Stimulated activated CD4-positive, alpha-beta T cell treated with anti-CD3 and anti-CD28 coated beads, Interleukin-15, amount 100 ng/mL, for 48 hours (primary cell): ENCODE data around the gene GNG2.

Experiments used
- DNase-seq, 2 donors: peaks; one replicate each; pipeline ENCODE4 v3.0.0-alpha.2; 2020; ENCODE audit warnings: low read depth in 2 of 2

GNG2 gene

GRCh38 chr14:51856792-51857296 lies 3.6 kb upstream of the GNG2 start:
- DNase-seq, result no peak

GRCh38 chr14:51859131-51859530 lies 1.3 kb upstream of the GNG2 start:
- DNase-seq, result no peak

DNA sequence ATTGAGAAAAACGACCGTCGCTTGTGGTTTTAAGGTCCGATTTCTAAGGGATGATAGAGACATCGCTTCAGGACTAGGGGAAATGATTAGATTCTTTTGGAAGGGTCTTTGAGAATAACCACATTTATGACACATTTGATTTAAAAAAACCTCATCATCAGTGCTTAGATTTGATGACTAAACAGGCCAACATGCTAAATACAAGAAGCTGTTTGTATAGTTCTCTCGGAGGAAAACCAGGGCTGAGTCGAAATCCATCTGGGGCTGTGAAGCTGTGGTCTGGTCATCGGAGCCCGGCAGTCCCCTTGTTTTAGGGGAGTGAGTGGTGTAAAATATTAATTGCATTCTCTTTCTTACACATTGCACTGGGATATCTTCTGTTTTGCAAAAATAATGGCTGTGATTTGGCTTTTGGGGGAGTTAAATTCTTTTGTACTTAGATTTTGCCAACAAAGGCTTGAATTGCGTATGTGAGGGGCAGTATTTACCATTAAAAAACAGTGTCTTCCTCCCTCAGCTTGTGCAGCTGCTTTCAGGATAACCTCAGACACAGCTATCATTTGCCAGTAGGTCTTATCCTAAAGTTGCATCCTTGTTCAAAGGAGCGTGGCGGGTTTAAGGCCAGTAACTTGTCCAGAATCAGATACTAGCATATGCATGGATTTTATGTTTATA lies 550 bp downstream of the GNG2 start:
- DNase-seq, result no peak

GRCh38 chr14:51862176-51862796 lies 1.9 kb downstream of the GNG2 start:
- DNase-seq, result no peak

DNA sequence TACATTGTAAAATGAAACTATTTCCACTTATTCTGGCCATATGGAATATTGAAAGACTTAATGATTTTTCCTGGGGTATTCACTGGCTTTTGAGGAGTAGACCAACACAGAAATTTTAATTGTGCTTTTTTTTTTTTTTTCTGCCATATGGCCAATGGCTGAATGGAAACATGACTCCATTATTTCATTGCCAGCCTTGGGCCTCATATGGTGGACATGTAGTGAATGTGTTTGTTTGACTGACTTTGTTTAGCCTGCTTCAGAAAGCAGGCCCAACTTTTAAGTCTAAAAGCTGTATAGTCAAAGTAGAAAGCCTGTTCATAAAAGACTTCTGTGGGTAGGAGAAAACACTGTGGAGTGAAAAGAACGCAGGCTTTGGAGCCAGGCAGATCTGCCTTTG lies 2.4 kb downstream of the GNG2 start:
- DNase-seq, result no peak

- no peak for DNase-seq
These were observed 5.7 kb downstream of the GNG2 start for GRCh38 chr14:51865953-51866747.

DNA sequence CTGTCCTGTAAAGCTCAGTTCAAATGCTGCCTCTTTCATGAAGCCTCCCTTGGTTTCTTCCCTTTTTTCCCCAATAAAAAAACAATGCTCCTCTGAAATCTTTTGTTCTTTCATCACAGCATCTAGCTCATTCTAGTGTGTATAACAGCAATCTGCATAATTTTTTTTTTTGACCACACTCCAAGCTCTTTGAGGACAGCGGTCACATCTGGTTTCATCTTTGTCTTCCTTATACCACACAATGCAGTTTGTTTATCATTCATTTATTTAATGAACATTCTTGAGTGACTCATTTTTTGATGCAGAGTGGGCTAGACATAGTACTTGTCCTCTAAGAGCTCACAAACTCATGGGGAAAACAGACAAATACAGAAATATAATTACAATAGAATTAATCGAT lies 7.3 kb downstream of the GNG2 start:
- no peak for DNase-seq

GRCh38 chr14:51868405-51868804 lies 8.0 kb downstream of the GNG2 start:
- DNase-seq, result no peak

- DNase-seq, result peak in 1 of 2 donors; percentile 43
These were observed 9.1 kb downstream of the GNG2 start for GRCh38 chr14:51869411-51870100.

DNA sequence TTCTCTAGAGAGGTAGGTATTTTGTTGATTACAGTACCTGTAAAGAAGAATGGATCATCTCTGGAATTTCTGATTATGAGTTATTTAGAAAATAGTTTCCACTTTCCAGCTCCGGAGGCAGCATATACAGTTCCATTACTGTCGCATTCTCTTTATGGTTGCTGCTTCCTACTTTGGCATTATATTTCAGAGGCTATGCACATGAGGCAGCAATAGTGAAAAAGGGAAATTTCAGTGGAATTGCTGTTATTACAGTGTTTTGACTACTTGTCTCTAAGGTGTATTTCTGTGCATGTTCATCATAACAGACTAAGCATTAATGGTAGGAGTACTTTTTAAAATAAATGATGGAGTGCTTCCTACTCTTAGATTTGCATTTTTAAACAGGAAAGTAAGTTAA lies 10.2 kb downstream of the GNG2 start:
- DNase-seq, result no peak

- no peak for DNase-seq
These were observed 11.4 kb downstream of the GNG2 start for GRCh38 chr14:51871846-51872245.

DNA sequence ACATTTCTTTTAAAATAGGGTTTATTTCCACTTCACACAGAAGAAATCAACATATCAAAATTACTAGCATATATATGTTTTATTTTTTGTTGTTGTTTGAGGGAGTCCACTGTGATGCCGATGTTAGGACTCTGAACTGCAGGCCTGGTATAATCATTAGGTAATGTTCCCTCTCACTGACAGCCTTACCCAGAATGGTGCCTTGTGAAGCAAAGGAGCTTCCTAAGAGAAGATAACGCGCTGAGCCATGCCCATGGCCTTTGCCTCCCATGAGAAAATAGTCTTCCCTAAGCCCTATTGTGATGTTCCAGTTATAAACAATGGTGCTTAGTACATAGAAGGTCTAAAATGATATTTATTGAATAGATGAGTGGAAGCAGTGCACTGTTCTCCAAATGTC lies 12.0 kb downstream of the GNG2 start:
- no peak for DNase-seq

- peak in 1 of 2 donors; percentile 19 for DNase-seq
These were observed 12.9 kb downstream of the GNG2 start for GRCh38 chr14:51873221-51873893.

DNA sequence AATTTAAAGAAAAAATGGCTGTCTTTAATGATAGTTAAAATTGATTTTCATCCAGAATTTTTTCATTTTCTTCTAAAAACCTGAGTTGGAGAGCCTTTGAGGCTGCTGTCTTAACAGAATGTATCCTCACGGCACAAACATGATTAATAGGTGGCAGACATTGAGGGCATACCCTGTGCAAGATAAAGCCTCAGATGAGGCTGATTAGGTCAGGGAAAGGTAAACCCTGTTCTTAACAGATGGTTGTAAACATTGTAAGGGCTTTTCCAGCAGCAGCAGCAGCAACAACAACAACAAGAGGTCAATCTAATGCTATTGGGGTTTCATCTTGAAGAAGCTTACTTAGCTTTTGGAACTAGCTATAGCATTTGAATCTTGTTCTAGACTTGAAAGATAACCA lies 17.4 kb downstream of the GNG2 start:
- DNase-seq, result no peak

DNA sequence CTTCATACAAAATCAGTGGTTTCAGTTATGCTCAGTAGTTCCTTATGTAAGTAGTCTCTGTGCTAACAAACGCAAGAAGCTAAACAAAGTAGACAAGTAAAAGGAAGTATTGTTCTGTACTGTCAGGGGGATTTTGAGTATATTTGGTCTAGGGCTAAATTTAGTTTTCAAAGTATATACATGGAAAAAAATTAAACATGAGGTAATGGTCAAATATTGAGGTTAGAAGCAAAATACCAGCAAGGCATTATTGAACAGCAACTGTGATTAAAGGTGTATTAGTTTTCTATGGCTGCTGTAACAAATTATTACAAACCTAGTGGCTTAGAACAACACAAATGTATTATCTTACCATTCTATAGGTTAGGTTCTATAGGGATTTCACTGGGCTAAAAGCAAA lies 18.8 kb downstream of the GNG2 start:
- DNase-seq, result no peak

DNA sequence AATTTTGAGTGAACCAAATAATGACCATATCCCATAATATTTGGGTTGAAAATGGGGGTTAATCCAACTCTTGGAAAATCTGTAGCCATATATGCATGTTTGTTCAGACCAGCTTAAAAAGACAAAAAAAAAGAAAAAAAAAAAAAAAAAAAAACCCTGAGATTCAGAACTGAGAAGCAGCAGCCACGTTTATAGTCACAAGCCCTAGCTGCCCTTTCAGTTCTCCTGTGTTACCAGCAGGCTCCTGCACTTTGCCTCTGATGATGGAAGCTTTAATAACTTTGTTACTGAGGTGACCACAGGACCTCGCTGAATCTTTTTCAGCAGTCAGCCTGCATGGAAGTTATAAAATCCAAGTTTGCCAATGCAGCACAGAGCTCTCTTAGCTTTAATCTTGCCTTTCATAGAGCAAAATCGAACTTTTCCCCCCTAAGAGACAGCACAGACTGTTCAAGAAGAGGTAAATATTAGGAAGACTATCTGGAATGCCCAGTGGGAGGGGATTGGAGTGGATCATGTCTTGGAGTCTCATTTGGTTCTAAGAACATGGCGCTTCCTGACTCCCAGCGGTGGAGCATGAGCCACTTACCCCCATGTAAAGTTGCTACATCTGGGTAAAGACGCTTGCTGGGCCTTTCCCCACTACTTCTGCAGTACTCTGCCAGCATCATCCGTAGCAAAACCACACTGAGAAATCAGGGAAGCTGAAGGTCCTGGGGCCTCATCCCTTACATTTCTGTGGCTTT lies 20.6 kb downstream of the GNG2 start:
- DNase-seq, result no peak

GRCh38 chr14:51881636-51882035 lies 21.2 kb downstream of the GNG2 start:
- no peak for DNase-seq

GRCh38 chr14:51883232-51883631 lies 22.8 kb downstream of the GNG2 start:
- no peak for DNase-seq

GRCh38 chr14:51884086-51884927 lies 23.9 kb downstream of the GNG2 start:
- DNase-seq, result no peak

GRCh38 chr14:51889851-51890250 lies 29.4 kb downstream of the GNG2 start:
- DNase-seq, result no peak
